Neural cell (in vitro differentiated cells): ENCODE results near the gene NFE2L3. TPM values are rescaled to one million over a fixed set of nuclear protein-coding genes. Genes with fewer than 3 reads are reported as not detected.
"Not testable (repeated sequence)": the region's sequence is repeated elsewhere in the genome, so short reads cannot be mapped to it uniquely, and the experiment has no call there.

Experiments
- H2AFZ ChIP-seq: fragments of 200-600, 300-800 bp; sonication (generic), shearing (Covaris generic); 2 replicates; pipeline ENCODE4 v1.6.0; 2014; ENCODE audit warnings: low read depth, mild to moderate bottlenecking, antibody characterized with exemption, low read length, moderate library complexity
- H3F3A ChIP-seq: fragments of 200-600 bp; shearing (Covaris generic); 2 replicates; pipeline ENCODE4 v1.6.1; 2016; ENCODE audit warnings: mild to moderate bottlenecking, moderate library complexity, mixed read lengths, antibody characterized with exemption, low read length; ENCODE audit not compliant: insufficient read depth, poor library complexity, severe bottlenecking
- H3K27ac ChIP-seq: fragments of 200-600, 300-800 bp; sonication (generic), shearing (Covaris generic); 2 replicates; pipeline ENCODE4 v1.5.1; 2014; ENCODE audit warnings: mild to moderate bottlenecking, low read length, moderate library complexity
- H3K27me3 ChIP-seq: fragments of 300-800, 200-600 bp; sonication (generic), shearing (Covaris generic); 2 replicates; pipeline ENCODE4 v1.6.0; 2014; ENCODE audit warnings: mild to moderate bottlenecking, low read depth, low read length, moderate library complexity; ENCODE audit not compliant: insufficient read depth
- H3K36me3 ChIP-seq: fragments of 300-800, 200-600 bp; sonication (generic), shearing (Covaris generic); 2 replicates; pipeline ENCODE4 v1.5.1; 2014; ENCODE audit warnings: mild to moderate bottlenecking, antibody characterized with exemption, low read length, moderate library complexity; ENCODE audit not compliant: insufficient read depth
- H3K4me2 ChIP-seq: fragments of 300-800, 200-600 bp; sonication (generic), shearing (Covaris generic); 2 replicates; pipeline ENCODE4 v1.6.0; 2014; ENCODE audit warnings: mild to moderate bottlenecking, low read length
- H3K4me3 ChIP-seq: fragments of 300-800, 200-600 bp; sonication (generic), shearing (Covaris generic); 2 replicates; pipeline ENCODE4 v1.5.1; 2014; ENCODE audit warnings: mild to moderate bottlenecking, low read length, moderate library complexity
- H3K79me2 ChIP-seq: fragments of 200-600 bp; shearing (Covaris generic); replicated peaks from 2 replicates; pipeline ENCODE4 v1.6.0; 2014; ENCODE audit warnings: mild to moderate bottlenecking, low read length, moderate library complexity; ENCODE audit not compliant: insufficient read depth
- H3K9ac ChIP-seq: fragments of 300-800, 200-600 bp; sonication (generic), shearing (Covaris generic); 2 replicates; pipeline ENCODE4 v1.6.1; 2016; ENCODE audit warnings: mild to moderate bottlenecking, low read length, mixed read lengths
- H3K9me2 ChIP-seq: fragments of 200-600 bp; shearing (Covaris generic); 2 replicates; pipeline ENCODE4 v1.6.1; 2016; ENCODE audit warnings: mild to moderate bottlenecking, low read length, mixed read lengths; ENCODE audit not compliant: insufficient read depth
- H3K9me3 ChIP-seq: fragments of 200-600, 300-800 bp; sonication (generic), shearing (Covaris generic); 2 replicates; pipeline ENCODE4 v1.6.1; 2016; ENCODE audit warnings: mild to moderate bottlenecking, mixed run types, low read length, moderate library complexity, mixed read lengths
- H4K20me1 ChIP-seq: fragments of 200-600 bp; shearing (Covaris generic); 2 replicates; pipeline ENCODE4 v1.6.1; 2016; ENCODE audit warnings: mild to moderate bottlenecking, mixed run types; ENCODE audit not compliant: insufficient read depth
- CTCF ChIP-seq: fragments of 450-650 bp; IDR thresholded peaks from 2 replicates; pipeline ENCODE4 v1.5.1; 2014; ENCODE audit warnings: antibody characterized with exemption, mild to moderate bottlenecking, moderate library complexity; ENCODE audit not compliant: poor library complexity, severe bottlenecking
- EP300 ChIP-seq: fragments of 450-650 bp; conservative IDR thresholded peaks from 2 replicates; pipeline ENCODE4 v1.6.1; 2014; ENCODE audit warnings: antibody characterized with exemption, mild to moderate bottlenecking, moderate library complexity; ENCODE audit not compliant: poor library complexity, severe bottlenecking
- RAD21 ChIP-seq: fragments of 450-650 bp; conservative IDR thresholded peaks from 2 replicates; pipeline ENCODE4 v1.6.1; 2014; ENCODE audit warnings: antibody characterized with exemption, mild to moderate bottlenecking, moderate library complexity
- REST ChIP-seq: IDR thresholded peaks from 2 replicates; pipeline ENCODE4 v1.6.1; 2012; ENCODE audit warnings: borderline replicate concordance
- SMC3 ChIP-seq: fragments of 450-650 bp; conservative IDR thresholded peaks from 2 replicates; pipeline ENCODE4 v1.6.1; 2014; ENCODE audit warnings: antibody characterized with exemption, mild to moderate bottlenecking, moderate library complexity; ENCODE audit not compliant: poor library complexity
- TAF1 ChIP-seq: IDR thresholded peaks from 2 replicates; pipeline ENCODE4 v1.6.1; 2012; ENCODE audit warnings: low read depth
- polyA plus RNA-seq: library from polyadenylated mRNA; depleted of rRNA; stranded (reverse); fragments of >200 nt; gene quantifications from 2 replicates; pipeline ENCODE4 v1.2.3, GENCODE V29; 2014

NFE2L3 gene
- polyA plus RNA-seq, 1 donor from 2014 or later: 2.9 TPM

- TF ChIP-seq TAF1: no peak
- TF ChIP-seq CTCF: no peak
- TF ChIP-seq REST: no peak
- TF ChIP-seq EP300: no peak
- no peaks in the 10 kb centered on the region for H4K20me1 ChIP-seq
- no peaks in the 10 kb centered on the region for H3K79me2 ChIP-seq
- no peaks in the 10 kb centered on the region for H3K27me3 ChIP-seq
- H2AFZ ChIP-seq: no peak overlapping the region
- H3K9me2 ChIP-seq: no peaks in the 10 kb centered on the region
- H3K27ac ChIP-seq: no peak overlapping the region
- no peak overlapping the region for H3K9ac ChIP-seq
- H3F3A ChIP-seq: no peaks in the 10 kb centered on the region
- H3K4me3 ChIP-seq: no peak overlapping the region
- H3K36me3 ChIP-seq: no peaks in the 10 kb centered on the region
- no peaks in the 10 kb centered on the region for H3K9me3 ChIP-seq
- no peak overlapping the region for H3K4me2 ChIP-seq
Observed at GRCh38 chr7:26162431-26162830, 10.4 kb downstream of the NFE2L3 start.

GRCh38 chr7:26163804-26164203, 11.8 kb downstream of the NFE2L3 start:
- H3F3A ChIP-seq, H3K27ac ChIP-seq, H3K4me3 ChIP-seq, H2AFZ ChIP-seq, H3K9ac ChIP-seq, H3K36me3 ChIP-seq, H3K9me3 ChIP-seq, H3K27me3 ChIP-seq, H3K4me2 ChIP-seq, H4K20me1 ChIP-seq, H3K9me2 ChIP-seq, H3K79me2 ChIP-seq: not testable (repeated sequence)

GRCh38 chr7:26165950-26166683, 14.1 kb downstream of the NFE2L3 start:
- Histone ChIP-seq H2AFZ (no peak overlapping the region), H4K20me1 (no peaks in the 10 kb centered on the region), H3K9me3 (no peaks in the 10 kb centered on the region), H3K79me2 (no peaks in the 10 kb centered on the region), H3K27me3 (no peaks in the 10 kb centered on the region), H3K36me3 (no peaks in the 10 kb centered on the region), H3K9ac (no peak overlapping the region), H3K9me2 (no peaks in the 10 kb centered on the region), H3K27ac (no peak overlapping the region), H3K4me3 (no peak overlapping the region), H3K4me2 (no peak overlapping the region), H3F3A (no peaks in the 10 kb centered on the region)
- TF ChIP-seq RAD21 (no peak), TAF1 (no peak), SMC3 (no peak)
